Stimulated activated CD4-positive, alpha-beta T cell treated with anti-CD3 and anti-CD28 coated beads, Interleukin-2, amount 100 ng/mL, for 24 hours (primary cell): ENCODE results near the gene KLF15.

ENCODE experiments used
- DNase-seq, 2 donors: peaks; one replicate each; pipeline ENCODE4 v3.0.0-alpha.2; 2020

Gene KLF15

DNA sequence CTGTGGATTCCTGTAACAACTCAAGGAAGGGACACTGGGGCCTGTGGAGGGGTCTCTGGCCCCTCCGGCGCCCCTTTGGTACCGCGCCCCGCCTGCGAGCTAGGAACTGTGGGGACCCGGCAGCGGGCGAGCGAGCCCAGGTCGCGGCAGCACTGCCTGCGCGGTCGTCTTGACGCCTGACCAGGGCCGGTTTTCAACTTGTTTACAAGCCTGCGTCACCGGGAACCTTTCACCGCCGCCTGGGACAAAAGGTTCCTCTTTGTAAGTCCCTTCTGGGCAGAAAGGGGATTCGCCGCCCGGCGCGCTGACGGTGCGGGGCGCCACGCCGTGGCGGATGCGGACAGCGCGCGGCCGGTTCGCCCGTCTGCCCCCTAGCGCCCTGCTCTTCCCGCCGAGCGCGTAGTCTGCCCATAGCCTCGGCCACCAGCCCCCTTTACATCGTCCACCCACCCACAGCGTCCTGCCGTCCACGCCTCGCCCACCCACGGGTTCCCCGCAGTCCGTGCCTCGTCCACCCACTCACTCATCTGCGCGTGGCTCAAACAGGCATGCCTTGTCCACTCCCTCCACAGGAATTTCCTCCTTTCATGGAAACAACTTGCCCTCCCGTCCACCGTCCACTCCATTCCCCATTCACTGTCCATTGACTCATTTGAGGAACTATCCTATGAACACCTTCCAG is 32.0 kb upstream of the KLF15 start:
- peak; percentile 30 to 64 for DNase-seq

DNA sequence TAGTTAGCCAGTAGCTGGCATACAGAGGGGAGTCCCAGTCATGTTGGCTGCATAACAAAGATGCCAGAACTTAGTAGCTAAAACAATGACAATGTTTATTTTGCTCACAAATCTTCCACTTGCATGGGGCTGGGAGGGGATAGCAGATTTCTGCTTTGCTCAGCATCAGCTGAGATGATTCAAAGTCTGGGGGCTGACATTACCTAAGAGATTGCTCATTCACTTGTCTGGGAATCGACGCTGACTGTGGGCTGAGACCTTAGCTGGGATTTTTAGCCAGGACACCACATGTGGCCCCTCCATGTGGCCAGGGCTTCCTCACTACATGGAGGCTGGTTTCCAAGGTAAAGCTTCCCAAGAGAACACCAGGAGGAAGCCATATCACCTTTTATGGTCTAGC is 24.8 kb upstream of the KLF15 start:
- no peak for DNase-seq

DNA sequence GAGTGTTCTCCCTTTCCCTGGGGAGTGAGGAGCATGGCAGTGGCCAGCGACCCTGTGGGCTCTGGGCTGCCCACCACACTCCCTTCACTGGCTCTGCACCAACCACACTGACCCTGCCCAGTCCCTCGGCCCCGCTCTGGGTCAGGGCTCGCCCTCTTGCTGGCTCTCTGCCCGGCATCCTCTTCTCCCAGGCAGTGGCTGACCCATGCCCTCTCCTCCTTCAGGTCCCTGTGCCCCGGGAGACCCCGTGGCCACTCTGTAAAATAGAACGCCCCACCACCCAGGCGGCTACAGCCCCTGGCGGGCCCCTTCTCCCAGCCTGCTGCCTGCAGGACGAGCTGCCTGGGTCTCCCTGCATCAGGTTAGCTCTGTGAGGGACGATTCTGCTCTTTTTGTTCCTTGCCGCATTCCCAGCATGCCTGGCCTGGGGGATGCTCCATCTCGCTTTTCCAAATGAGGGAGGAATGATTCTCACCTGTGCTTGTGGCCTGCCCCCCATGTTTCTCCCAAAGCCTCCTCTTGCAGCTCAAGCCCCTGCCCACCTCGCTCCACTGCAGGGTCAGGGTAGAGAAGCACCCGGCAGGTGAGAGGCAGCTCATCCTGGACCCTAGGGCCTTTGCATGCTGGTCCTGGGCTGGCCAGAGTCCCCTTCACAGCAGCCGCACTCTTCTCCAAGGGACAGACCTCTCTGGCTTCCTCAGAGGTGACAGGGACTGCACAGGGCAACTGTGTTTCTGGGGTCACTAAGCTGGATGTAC is 23.0 kb upstream of the KLF15 start:
- DNase-seq = no peak

DNA sequence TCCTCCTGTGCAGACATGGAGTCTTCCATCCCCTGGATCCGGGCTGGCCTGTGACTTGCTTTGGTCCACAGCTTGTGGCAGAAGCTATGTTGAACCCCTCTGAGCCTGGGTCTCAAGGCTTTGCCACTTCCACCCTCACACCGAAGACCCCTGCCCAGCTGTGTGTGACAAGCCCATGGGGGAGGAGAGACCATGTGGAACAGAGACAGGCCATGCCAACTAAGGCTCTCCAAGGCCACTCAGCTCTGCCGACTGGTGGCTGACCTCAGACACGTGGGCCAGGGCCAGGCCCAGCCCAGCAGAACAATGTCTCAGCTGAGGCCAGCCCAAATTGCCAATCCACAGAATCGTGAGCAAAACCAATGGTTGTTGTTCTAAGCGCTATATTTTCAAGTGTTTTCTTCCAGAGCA is 21.1 kb upstream of the KLF15 start:
- no peak for DNase-seq

DNA sequence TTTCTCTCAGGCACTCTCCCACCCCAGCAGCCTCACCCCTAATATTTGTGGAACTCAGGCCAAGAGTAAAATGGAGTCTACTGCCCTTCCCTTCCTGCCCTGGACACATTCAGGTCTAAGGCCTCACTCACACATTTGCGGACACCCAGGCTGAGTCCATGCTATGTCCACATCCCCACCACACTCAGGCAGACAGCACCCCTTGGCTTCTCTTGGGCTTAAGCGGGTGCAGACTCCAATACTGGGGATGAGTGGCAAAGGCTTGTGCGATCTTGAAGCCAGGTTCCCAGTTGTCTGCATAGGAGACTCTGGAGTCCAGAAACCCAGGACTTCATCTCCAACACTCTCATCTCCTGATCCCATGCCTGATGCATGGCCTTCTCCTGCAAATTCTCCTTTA is 20.0 kb upstream of the KLF15 start:
- DNase-seq = no peak

DNA sequence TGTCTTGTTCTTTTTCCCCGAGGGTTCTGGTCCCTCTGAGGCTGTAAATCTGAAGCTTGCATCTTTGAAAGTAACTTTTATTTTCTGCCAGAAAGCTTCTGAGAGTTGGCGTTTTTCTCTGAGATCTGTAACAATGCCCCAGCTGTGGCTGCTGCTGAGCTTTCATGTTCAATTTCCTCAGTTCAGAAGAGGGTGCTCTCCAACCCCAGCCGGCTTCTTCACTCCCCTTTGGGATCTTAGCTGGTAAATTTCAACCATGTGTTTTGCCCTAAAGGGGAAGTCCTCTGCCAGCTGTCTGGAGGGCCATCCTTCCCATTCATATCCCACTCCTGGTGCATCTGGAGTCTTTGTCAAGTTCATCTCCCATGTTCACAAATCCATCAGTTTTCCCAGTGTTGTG is 19.2 kb upstream of the KLF15 start:
- DNase-seq = no peak

DNA sequence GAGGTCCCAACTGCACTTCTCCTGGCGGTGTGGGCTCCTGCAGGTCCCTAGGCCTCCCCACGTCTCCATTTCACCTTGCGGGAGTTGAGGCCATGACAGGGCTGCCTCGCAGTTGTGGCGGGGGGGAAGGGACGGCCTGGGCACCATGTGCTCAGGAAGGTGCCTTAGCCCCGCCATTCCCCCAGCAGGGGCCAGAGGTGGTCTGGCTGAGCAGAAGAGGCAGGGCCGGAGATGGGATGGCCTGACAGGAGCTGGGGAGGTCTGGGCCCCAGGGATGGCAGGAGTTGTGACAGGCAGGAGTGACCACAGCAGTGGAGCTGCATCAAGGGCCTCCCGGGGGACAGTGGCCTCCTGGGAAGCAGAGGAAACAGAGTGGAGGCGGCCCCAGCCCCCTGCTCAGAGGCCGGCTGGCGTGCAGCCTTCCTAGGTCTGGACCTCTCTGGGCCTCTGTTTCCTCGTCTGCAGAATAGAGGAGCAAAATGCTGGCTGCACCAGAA is 18.7 kb upstream of the KLF15 start:
- no peak for DNase-seq

DNA sequence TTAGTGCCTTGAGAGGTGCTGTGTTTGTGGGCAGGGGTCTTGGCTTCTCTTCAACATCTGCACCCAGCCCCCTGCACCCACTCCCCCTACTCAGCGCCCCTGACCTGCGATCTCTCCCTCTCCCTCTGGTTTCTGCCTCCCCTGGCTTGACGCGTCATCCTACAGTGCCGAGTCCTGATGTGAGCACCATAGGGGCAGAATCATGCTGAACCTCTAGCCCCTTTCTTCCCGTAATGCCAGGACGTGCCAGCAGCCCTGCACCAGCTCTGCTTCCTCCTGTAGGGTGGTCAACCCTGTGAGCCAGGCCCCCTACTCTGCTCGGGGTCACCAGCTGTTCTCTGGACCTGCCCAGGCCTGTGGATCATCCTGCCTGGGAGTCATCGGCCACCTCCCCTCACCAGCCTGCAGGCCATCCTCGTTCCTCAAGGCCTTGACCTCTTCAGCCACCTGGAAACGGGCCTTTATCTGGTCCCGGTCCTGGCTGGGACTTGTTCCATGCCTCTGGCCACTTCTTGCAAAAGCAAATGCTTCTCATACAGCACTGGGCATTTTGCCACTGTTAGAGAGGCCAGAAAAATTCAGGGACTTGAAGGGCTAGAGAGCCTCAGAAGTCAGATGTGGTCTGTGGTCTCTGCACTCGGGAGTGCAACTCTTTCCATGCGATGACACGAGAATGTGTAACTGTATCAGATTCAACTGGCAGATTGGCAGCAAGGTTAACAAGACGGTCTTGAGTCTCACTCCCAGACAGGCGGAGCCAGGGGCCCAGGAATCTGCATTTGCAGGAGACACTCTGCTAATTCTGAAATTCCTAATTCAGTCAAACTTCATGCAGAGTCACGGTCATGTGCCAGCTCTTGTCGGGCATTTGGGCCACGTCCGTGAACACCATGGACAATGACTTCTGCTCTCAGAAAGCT is 16.7 kb upstream of the KLF15 start:
- no peak for DNase-seq

DNA sequence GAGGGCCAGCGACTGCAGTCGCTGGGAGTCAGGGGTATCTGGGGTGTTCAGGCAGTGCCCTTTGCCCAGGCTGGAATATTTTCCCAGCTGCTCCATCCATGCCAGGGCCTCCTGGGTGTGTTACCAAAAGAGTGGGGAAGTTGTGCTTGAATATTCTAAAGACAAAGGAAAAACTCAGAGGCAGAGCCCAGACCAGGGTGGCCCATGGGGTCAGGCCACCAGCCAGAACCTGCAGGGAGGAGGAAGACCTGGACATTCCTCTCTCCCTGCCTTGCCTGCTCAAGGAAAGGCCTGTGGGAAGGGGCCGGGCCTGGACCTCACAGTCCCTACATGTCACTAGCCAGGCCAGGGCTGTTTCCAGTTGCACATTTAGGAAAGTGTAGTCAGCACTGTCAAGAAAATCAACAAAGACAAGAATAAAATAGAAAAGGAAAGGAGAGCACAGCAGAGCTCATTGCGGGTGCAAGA is 16.0 kb upstream of the KLF15 start:
- no peak for DNase-seq

DNA sequence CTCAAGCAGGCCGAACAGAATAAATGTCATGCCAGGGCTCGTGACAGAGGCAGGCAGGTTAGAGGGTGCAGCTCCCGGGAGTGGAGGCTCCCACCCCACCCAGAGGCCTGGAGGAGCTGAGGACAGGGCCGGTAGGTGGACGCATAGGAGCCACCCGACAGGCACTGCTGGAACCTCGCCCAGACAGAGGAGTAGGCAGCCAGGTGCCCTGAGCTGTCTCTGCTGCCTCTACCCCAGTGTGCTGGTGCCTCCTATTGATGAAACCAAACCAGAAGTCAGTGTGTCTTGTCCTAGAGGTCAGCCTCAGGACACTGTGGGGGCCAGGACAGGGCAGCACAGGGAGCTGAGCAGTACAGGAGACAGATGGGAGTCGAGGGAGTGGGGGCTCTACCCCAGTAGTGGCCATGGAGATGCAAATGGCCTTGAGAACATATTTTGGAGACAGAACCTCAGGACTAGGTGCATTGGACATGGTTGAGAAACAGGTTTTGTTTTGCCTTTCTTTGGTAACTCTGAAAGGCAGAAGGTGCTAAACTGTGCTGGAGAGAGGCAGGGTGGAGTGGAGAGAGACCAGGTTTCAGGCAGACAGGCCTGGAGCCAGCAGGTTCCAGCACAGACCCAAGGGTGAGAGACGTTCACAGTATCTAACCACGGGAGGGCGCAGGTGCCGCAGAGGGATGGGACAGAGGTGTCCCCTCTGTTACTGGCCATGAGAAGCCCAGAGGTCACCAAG is 15.4 kb upstream of the KLF15 start:
- DNase-seq = no peak

DNA sequence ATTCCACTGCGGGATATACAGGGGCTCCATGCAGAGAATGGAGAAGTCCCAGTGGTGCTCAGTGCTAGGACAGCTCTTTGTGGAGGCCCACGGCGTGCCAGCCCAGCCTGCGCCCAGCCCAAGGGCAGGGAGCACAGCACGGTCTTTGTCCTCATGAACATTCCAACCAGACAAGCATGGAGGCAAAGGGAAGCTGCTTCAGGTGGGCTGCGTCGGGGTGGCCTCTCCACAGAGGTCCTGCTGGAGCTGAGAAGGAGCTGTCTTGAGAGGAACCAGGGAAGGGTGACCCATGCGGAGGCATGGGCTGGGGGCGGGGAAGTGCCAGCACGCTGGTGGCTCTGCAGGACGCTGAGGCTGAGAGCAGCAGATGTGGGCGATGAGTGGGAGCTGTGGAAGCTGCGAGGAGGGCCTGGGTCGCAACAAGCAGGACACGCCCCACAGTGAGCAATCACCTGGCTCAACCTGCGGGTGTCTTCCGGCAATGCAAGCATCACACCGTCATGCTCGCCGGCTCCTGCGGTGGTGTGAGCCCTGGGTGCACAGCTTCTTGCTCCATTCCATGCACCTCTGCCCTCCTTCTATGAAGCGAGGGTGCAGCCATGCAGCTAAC is 14.0 kb upstream of the KLF15 start:
- no peak for DNase-seq

DNA sequence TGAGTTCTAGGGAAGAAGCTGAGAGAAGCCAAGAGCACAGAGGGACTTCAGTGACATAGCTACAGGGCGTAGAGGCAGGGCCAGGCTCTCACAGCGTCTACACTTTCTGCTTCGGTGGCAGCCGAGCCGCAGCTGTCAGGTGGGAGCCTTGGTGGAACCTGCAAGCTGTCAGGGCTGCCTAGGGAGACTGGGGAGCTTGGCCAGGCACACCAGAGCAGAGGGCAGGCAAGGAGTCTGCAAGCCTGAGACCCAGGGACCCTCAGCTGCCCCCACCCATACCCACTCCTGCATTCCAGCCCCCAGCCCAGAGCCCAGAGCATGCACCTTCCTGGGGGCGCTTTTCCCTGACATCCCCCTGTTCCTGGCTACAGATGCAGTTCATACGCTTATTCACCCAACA is 13.4 kb upstream of the KLF15 start:
- DNase-seq = no peak

DNA sequence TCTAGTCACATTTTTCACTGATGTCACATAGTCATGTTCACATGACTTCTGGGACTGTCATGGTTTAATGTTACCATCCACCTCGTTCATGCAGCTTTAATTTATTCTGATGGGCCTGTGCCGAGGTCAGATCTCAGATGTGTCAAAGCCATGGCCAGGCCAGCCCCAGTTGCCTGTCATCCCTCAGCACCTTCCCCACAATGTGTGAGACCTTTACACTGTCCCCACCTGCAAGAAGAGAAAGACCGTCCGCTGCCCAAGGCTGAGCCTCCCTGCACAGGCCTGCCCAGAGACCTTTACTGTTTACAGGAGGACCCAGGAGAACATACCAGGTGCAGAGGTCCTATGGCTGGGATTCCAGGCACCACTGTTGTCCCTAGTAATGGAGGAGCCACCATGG is 12.8 kb upstream of the KLF15 start:
- no peak for DNase-seq

DNA sequence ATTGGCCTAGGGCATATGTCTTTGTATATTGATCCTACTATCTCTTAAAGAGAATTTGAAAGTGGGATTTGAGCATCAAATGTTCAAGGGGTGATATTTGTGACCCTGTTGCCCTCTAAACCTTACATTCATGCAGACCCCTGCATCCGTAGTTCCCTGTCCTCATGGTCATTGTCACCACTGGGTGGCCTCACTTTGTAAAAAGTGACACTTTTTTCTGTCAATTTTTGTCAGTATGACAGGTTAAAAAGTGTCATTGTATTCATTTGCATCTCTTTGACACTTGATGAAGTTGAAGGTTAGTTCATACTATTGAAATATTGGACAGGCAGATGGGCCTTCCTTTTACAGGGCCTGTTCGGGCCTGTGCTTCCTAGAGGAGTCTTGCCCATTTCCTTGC is 12.3 kb upstream of the KLF15 start:
- no peak for DNase-seq

DNA sequence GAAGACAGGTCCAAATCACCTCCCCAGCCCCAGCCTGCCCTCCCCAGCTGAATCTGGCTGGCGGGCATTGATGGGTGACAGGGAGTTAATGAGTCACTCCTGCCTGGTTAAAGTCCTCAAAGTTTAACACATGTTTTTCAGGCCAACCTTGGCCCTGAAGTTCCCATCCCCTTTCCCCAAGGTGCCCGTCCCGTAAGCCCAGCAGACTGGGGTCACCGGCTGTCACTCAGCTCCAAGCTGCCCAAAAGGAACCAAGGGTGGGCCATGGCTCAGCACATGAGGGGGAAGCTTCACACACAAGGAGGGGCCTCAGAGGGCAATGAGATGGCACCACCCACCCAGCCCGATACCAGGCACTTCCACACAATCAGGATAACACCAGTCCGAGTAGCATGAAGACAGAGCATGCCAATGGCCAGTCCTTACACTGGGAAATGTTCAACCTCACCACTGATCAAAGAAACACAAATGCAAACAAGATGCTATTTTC is 10.2 kb upstream of the KLF15 start:
- no peak for DNase-seq

DNA sequence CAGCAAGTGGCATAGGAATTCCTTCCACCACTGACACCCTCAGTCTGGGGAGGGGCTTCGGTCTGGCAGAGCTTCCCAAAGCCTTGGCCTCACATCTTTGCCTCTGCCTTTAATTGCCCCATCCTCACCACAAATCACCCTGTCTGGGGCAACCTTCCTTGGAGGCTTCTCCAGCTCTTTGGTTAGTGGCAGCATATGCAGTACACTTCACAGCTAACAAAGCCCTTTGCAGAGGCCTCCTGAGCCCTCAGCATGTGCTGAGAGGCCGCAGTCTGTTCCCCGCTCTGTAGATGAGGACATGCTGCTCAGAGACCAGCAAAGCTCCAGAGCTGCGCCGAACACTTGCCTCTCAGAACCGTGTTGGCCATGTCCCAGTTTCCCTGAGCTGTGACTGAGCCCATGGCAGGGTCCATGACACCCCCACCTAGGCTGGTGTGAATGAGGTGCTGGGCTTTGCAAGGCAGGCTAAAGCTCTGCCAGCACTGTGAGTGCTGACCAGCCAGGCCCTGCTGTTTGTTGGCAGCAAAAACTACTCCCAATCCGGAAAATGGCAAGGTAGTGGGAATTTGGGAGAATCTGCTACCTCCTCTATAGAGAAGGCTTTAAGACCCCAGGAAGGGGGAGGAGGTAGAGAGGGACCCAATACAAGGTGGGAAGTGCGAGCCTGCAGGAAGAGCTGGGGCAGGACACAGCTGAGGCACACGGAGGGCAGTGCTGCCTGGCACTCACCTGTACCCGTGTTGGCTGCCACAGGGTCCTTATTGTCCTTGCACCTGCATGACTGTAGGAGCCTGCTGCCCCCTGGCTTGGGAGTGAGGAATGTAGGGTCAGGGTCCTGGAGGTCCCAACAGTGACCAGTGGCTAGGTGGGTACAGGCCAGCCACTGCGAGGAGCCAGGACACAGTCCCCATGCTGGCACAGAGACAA is 8.4 kb upstream of the KLF15 start:
- DNase-seq = no peak

DNA sequence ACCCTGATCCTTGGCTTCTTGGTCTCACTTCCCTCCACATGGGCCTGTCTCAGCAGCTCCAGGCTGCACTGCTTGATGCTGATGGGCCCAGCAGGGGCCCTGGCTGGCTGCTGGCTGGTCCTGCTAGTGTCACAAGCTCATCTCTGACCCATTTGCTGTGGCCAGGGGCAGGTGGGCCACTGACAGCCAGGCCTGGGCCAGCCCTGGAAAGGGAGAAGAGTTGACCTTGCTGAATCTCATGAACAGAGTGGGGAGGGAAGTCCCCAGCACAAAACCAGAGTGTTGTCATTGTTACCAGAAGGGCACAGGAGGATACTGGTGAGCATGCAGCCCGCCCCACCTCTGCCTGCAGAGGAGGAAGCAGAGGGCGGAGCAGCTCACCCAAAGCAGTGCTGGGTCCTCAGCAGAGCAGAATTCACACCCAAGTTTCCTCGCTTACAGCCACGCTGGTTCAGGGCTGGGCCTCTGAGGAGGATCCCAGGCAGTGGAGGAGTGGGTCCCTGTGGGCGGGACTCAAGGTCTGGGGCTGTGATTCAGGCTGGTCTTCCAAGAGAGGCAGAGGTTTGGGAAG is 7.6 kb upstream of the KLF15 start:
- no peak for DNase-seq

DNA sequence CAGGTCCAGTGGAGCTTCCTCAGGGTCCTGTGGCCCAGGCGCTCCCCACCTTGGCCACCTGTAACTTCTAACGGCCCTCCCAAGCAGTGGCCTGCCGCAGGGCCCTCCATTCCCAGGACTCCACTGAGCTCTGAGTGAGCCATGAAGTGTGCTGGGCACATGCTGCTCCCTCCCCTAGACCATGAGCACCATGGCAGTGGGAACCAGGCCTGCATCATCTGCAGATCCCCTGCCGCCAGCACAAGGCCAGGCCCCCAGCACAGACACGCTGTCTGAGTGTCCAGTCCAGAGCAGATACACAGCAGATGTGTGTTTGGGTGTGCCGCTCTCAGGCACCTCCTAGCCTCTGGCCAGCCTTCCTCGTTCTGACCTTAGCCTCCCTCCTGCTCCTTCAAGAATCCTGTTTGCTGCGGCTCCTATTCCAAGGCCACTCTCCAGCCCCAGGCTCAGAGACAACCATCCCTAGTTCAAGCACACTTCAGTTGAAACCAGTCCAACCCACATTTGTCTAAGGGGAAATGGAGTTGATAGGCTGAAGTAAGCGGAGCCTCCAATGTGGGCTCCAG is 7.0 kb upstream of the KLF15 start:
- DNase-seq = no peak

DNA sequence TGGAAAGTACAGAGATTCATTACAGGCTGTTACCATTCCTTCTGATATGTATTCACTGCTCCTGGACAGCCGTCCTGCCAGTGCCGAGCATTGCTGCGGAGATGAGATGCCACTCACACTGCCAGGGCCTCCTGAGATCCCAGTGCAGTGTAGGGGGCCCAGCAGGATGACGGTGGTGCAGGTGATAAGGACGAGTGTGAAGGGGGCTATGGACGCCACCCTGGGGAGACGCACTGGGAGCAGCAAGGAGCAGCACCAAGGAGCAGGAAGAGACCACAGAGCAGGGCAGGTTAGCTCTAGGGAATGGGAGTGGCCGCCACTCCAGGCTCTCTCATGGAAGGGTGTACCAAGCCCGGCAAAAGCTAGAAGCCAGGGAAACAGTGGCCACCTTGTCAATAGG is 4.0 kb upstream of the KLF15 start:
- DNase-seq = no peak

DNA sequence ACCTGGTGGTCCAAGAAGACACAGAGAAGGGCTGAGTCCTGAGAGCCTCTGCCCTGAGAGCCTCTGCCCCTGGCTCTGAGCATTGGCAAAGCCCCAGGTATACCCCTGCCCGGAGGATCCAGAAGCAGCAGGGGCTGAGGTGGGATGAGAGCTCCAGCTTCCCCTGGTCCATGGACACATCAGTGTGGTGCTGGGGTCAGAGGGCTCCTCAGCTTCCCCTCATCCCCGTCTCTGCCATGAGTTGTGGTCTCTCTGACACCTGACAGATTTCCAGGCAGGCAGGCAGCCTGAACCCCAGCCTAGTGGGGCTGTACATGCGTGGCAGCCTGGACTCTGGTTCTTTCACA is 3.5 kb upstream of the KLF15 start:
- DNase-seq = no peak
